ENCODE data around the gene DUS1L.

DUS1L gene

GRCh38 chr17:82100502-82101298, 35.1 kb upstream of the DUS1L start:
- DNase-seq: no peak

- peak in 1 of 2 donors; percentile 13 for DNase-seq
Measured at GRCh38 chr17:82098939-82099763, 33.5 kb upstream of the DUS1L start.

- DNase-seq: peak; percentile 94 to 96
Measured at GRCh38 chr17:82098169-82098938, 32.8 kb upstream of the DUS1L start, which contains the start of gene FASN. Gene FASN, minus strand, starts transcription at chr17:82098236. Its CDS starts 1,791 bp downstream, at chr17:82096445.

DNA sequence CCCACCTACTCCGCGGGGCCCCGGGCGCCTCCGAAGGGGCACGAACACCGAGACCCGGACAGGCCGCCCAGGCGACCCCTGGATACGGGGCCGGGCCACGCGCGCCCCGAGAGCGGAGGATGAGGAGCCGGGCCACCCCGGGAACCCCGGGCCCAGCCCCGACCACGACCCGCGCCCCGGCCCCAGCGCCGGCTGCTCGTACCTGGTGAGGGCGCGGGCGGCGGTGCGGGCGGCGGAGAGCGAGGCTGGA, 32.2 kb upstream of the DUS1L start:
- DNase-seq: no peak

- DNase-seq: peak in 1 of 2 donors; percentile 24
Measured at GRCh38 chr17:82097184-82097918, 31.7 kb upstream of the DUS1L start.

GRCh38 chr17:82096709-82097183, 31.1 kb upstream of the DUS1L start:
- no peak for DNase-seq

- no peak for DNase-seq
Measured at GRCh38 chr17:82095777-82096708, 30.4 kb upstream of the DUS1L start.

GRCh38 chr17:82094931-82095776, 29.6 kb upstream of the DUS1L start:
- no peak for DNase-seq

DNA sequence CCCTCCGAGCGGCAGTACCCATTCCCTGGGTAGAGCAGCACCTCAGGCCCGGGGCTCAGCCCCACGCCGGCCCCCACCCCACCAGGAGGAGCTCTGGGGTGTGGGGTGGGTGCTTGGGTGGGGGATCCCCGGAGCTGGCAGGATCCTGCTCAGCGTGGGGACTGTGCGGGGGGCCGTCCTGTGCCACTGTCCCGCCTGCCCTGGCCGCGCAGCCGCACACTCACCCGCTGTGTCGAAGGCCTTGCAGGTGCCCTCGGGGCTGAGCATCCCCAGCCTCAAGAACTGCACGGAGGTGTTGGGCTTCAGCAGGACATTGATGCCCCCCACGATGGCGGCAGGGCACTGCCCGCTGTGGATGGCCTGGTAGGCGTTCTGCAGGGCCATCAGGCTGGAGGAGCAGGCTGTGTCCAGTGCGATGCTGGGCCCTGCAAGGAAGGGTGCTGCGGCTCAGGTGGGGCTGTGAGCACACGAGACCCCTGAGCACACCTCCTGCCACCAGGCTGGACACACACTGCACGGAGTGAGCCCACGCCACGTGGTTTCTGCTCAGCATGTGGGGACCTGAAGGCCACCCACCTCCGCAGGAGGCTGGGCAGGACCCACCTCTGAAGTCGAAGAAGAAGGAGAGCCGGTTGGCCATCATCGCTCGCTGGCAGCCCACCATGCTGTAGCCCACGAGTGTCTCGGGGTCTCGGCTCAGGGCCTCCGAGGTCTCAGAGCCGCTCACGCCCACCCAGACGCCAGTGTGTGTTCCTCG, 27.6 kb upstream of the DUS1L start:
- no peak for DNase-seq

GRCh38 chr17:82092628-82092994, 27.0 kb upstream of the DUS1L start:
- no peak for DNase-seq

DNA sequence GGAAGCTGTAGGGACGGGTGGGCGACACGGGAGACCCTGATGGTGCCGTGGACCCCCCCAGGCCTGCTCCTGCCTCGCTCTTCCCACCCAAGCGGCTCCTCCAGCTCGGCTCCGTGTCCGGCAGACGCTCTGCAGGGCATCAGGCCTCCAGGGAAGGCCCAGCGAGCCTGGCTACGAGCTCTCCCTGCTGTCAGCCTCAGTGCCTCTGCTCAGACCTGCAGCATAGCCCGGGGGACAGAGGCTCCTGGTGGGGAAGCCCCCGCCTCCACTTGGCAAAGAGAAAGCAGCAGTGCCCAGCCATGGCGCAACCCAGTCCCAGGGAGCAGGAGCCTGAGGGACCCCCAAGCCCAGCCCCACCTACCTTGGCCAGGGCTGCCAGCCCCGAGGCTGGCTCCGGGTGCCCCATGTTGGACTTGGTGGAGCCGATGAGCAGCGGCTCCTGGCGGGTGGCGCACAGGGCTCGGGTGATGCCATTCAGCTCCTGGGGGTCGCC, 26.5 kb upstream of the DUS1L start:
- no peak for DNase-seq

DNA sequence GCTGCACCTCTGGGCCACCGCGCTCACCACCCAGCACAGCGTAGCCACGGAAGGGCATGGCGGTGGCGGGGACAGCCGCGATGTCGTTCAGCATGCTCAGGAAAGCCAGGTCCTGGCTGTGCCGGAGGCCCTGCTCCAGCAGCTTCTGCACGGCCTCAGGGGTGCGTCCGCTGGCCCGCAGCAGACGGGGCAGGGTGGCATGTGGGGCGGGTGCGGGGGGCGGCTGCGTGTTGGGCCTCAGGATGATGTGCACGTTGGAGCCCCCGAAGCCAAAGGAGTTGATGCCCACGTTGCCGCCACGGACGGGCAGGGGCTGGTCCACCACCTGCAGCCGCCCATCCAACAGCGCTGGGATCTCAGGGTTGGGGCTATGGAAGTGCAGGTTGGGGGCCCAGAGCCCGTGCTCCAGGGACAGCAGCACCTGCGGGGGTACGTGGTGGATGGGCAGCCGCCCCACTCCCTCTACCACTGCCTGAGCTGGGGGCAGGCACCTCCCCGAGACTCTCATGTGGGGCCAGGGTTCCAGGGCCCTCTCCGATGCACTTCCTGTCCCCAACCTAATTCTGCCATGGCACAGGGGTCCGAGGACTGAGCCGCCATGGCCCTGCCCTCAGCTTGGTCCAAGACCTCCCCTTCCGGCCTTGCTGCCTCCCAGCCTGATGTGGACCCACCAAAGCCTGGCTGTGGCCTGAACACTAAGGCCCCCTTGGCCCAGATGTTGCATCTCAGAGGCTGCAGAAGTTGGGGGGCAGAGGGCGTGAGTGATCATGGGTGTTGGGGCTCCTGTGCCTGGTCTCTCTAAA, 25.9 kb upstream of the DUS1L start:
- DNase-seq: no peak

- no peak for DNase-seq
Measured at GRCh38 chr17:82090549-82091263, 25.1 kb upstream of the DUS1L start.

- DNase-seq: no peak
Measured at GRCh38 chr17:82089723-82090548, 24.3 kb upstream of the DUS1L start.

DNA sequence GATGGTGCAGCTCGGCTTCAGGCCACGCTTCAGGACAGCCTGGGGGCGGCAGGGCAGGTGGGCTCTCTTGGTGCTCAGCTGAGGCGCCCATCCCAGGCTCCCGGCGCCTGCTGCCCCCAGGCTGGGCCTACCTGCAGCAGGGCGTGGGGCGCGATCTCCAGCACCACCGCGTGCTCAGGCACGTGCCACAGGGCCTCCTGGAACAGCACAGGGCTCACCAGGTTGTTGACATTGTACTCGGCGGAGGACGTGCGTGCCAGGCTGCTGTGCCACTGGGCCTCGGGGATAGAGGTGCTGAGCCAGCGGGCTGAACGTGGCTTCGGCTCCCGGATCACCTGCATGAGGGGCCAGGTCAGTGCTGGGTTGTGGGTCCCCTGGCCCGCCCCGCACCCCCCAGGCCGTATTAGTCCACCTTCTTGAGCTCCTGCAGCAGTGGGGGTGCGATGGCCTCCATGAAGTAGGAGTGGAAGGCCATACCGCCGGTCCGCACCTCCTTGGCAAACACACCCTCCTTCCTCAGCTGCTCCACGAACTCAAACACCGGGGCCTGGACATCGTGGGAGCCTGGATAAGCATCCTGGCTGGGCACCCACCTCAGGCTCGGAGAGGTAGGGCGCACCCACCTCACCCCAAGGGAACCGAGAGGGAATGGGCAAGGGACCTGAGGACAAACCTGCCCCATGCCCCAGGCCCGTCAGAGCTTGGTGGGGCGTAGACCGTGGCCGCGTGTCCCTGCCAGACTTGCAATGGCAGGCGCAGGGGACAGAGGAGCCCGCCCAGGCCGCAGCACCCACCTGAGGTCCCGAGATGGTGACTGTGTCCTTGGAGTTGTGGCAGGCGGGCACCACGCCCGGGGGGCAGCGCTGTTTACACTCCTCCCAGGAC, 23.5 kb upstream of the DUS1L start:
- no peak for DNase-seq
